Measurements from ENCODE around the gene PRORP.

DNA sequence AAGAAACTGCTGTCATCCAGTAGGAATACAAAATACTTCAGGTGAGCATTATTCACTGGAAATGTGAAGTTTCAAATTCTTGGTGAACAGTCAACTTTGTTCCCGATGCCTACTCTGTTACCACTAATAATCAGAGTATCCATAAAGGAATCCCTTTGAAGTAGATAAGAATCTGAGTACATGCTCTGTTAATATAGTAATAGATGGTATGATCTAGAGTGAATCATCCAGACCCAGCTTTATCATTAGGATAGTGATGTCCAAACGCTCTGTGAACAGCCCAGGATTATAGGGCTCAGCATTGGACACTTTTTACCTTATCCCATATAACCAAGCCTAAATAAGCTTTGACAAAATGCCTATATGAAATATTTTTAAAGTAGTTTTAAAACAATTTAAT, 33.8 kb upstream of the PRORP start:
- no peak for TF ChIP-seq CTCF (IDR thresholded peaks at IDR 0.05)
- no peak for TF ChIP-seq MYC (IDR thresholded peaks at IDR 0.05; ENCODE audit: borderline replicate concordance, low read length)
- no peak for TF ChIP-seq ATOH8 (CRISPR knock-in tag; IDR thresholded peaks at IDR 0.05; ENCODE audit: low read depth)

Measured in A549 (cell line).